HepG2 (cell line): ENCODE data around the gene TSC22D4. TPM values are rescaled to one million over a fixed set of nuclear protein-coding genes. Genes with fewer than 3 reads are reported as not detected.

Experiments
- ATM ChIP-seq: fragments of 450-650 bp; IDR thresholded peaks from 2 replicates; pipeline ENCODE4 v1.7.1; 2017; ENCODE audit warnings: mild to moderate bottlenecking, borderline replicate concordance
- CHD4 ChIP-seq: fragments of 200-600 bp; sonication (generic); IDR thresholded peaks from 2 replicates; pipeline ENCODE4 v1.7.0; 2017; ENCODE audit warnings: mild to moderate bottlenecking, low read length, borderline replicate concordance
- GRHL1 ChIP-seq: sonication (generic); formaldehyde crosslinking; conservative IDR thresholded peaks from 2 replicates; pipeline ENCODE4 v1.8.0; 2022; ENCODE audit warnings: missing genetic modification reagents
- HDAC1 ChIP-seq: sonication (generic); formaldehyde crosslinking; IDR thresholded peaks from 2 replicates; pipeline ENCODE4 v1.5.1; 2020; ENCODE audit warnings: mild to moderate bottlenecking, missing genetic modification reagents
- KDM5A ChIP-seq: fragments of 200-600 bp; sonication (generic); IDR thresholded peaks from 2 replicates; pipeline ENCODE4 v1.7.0; 2018; ENCODE audit warnings: antibody characterized with exemption, mild to moderate bottlenecking, low read length, borderline replicate concordance
- KLF12 ChIP-seq: sonication (generic); formaldehyde crosslinking; IDR thresholded peaks from 2 replicates; pipeline ENCODE4 v1.4.0; 2020; ENCODE audit warnings: missing genetic modification reagents, borderline replicate concordance
- MTERF4 ChIP-seq: sonication (generic); formaldehyde crosslinking; IDR thresholded peaks from 2 replicates; pipeline ENCODE4 v1.8.0; 2023; ENCODE audit warnings: mild to moderate bottlenecking, missing genetic modification reagents
- MYNN ChIP-seq: sonication (generic); formaldehyde crosslinking; IDR thresholded peaks from 2 replicates; pipeline ENCODE4 v1.4.0; 2020; ENCODE audit warnings: mild to moderate bottlenecking, low read depth, missing genetic modification reagents
- PHF21A ChIP-seq: sonication (generic); formaldehyde crosslinking; IDR thresholded peaks from 2 replicates; pipeline ENCODE4 v1.5.0; 2020; ENCODE audit warnings: mild to moderate bottlenecking, missing genetic modification reagents
- SIX1 ChIP-seq: sonication (generic); formaldehyde crosslinking; IDR thresholded peaks from 2 replicates; pipeline ENCODE4 v1.4.0; 2020; ENCODE audit warnings: missing genetic modification reagents, borderline replicate concordance
- SMAD9 ChIP-seq: sonication (generic); formaldehyde crosslinking; IDR thresholded peaks from 2 replicates; pipeline ENCODE4 v1.5.1; 2020; ENCODE audit warnings: mild to moderate bottlenecking, missing genetic modification reagents
- ZBTB46 ChIP-seq: sonication (generic); formaldehyde crosslinking; IDR thresholded peaks from 2 replicates; pipeline ENCODE4 v1.4.0; 2020; ENCODE audit warnings: mild to moderate bottlenecking, missing genetic modification reagents, borderline replicate concordance
- ZFP36L1 ChIP-seq: sonication (generic); formaldehyde crosslinking; IDR thresholded peaks from 2 replicates; pipeline ENCODE4 v1.8.0; 2022; ENCODE audit warnings: mild to moderate bottlenecking, missing genetic modification reagents, moderate library complexity
- ZNF687 ChIP-seq: sonication (generic); formaldehyde crosslinking; IDR thresholded peaks from 2 replicates; pipeline ENCODE4 v1.5.1; 2020; ENCODE audit warnings: mild to moderate bottlenecking, missing genetic modification reagents, moderate library complexity
- ZNF7 ChIP-seq: IDR thresholded peaks from 2 replicates; pipeline ENCODE4 v1.6.1; 2016; ENCODE audit warnings: missing biosample characterization, missing genetic modification reagents
- ZXDC ChIP-seq: sonication (generic); formaldehyde crosslinking; IDR thresholded peaks from 2 replicates; pipeline ENCODE4 v1.5.0; 2020; ENCODE audit warnings: mild to moderate bottlenecking, missing genetic modification reagents
- polyA plus RNA-seq, 8 experiments: library from polyadenylated mRNA; depleted of rRNA in 3 of 8; stranded (reverse) in 7 of 8; unstranded in 1 of 8; fragments of >200 nt; fragmentation: Illumina TruSeq in 4 of 8; extraction: Trizol in 4 of 8; gene quantifications; 2 replicates each; pipeline versions ENCODE4 v1.2.1 to v1.2.3, GENCODE V29; 2011 to 2016; ENCODE audit warnings: low read depth in 4 of 8, missing spikeins in 1 of 8, mixed read lengths in 1 of 8; ENCODE audit not compliant: insufficient read depth in 1 of 8
- total RNA-seq, 5 experiments: library from RNA; depleted of rRNA; stranded (reverse); fragments of >200 nt; fragmentation: Illumina TruSeq; extraction: Trizol; gene quantifications; 2 replicates each; pipeline ENCODE4 v1.2.3, GENCODE V29; 2016; ENCODE audit warnings: low read depth in 1 of 5

The TSC22D4 gene
- total and polyA plus RNA-seq, 2 of the 13 experiments (the other 11 are each of a cell fraction or from before 2014, with no cell fraction given): 7.7 to 8.7 TPM

GRCh38 chr7:100428199-100428966, 50.6 kb downstream of the TSC22D4 start, which contains the start of gene ZCWPW1 (continued):
- TF ChIP-seq MYNN (CRISPR knock-in tag) (peak; percentile 60; the same call in 1 of the 2 replicates), CHD4 (no peak), KDM5A (peak; percentile 67; the same call in 1 of the 2 replicates), SMAD9 (CRISPR knock-in tag) (no peak; the same call in 1 of the 2 replicates), ZFP36L1 (CRISPR knock-in tag) (no peak; the same call in 1 of the 2 replicates), SIX1 (CRISPR knock-in tag) (no peak), PHF21A (peak; percentile 69; the same call in 1 of the 2 replicates), ZNF7 (no peak), ZXDC (CRISPR knock-in tag) (peak; percentile 47; the same call in 1 of the 2 replicates), ZNF687 (peak; percentile 96), KLF12 (peak; percentile 53), GRHL1 (CRISPR knock-in tag) (no peak), HDAC1 (CRISPR knock-in tag) (peak; percentile 90), ATM (no peak), MTERF4 (CRISPR knock-in tag) (peak; percentile 88), ZBTB46 (no peak)
